Memory B cell (primary cell): ENCODE data around the gene NEK3.
"Not testable (repeated sequence)": the region's sequence is repeated elsewhere in the genome, so short reads cannot be mapped to it uniquely, and the experiment has no call there.

Experiments
- ATAC-seq: fragments of 150-1000 bp; cut with Tn5 transposase; 2 replicates; pipeline ENCODE4 v1.10.0; 2021; ENCODE audit warnings: low read depth, mild to moderate bottlenecking, moderate library complexity
- DNase-seq, 2 donors: peaks; one replicate each; pipeline ENCODE4 v3.0.0; 2022; ENCODE audit warnings: low spot score in 2 of 2
- H3K27ac Mint-ChIP-seq: one replicate; pipeline ENCODE4 v1.8.0; 2022; ENCODE audit warnings: mild to moderate bottlenecking, moderate library complexity, mixed read lengths
- H3K27me3 Mint-ChIP-seq: one replicate; pipeline ENCODE4 v1.8.0; 2022; ENCODE audit warnings: mixed read lengths
- H3K36me3 Mint-ChIP-seq: one replicate; pipeline ENCODE4 v1.8.0; 2022; ENCODE audit warnings: mild to moderate bottlenecking, mixed read lengths
- H3K4me1 Mint-ChIP-seq: one replicate; pipeline ENCODE4 v1.8.0; 2022; ENCODE audit warnings: mixed read lengths
- H3K4me3 Mint-ChIP-seq: one replicate; pipeline ENCODE4 v1.8.0; 2022; ENCODE audit warnings: mild to moderate bottlenecking, moderate library complexity, mixed read lengths
- H3K9me3 Mint-ChIP-seq: one replicate; pipeline ENCODE4 v1.8.0; 2022; ENCODE audit warnings: mixed read lengths

NEK3 gene

DNA sequence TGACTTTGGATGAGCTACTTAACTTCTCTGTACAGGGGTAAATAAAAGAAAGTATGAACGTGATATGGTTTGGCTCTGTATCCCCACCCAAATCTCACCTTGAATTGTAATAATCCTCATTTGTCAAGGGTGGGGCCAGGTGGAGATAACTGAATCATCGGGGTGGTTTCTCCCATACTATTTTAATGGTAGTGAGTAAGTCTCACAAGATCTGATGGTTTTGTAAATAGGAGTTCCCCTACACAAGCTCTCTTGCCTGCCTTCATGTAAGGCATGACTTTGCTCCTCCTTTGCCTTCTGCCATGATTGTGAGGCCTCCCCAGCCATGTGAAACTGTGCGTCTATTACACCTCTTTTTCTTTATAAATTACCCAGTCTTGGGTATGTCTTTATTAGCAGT, 74.4 kb downstream of the NEK3 start:
- H3K9me3 Mint-ChIP-seq, H3K36me3 Mint-ChIP-seq, DNase-seq, H3K27ac Mint-ChIP-seq, ATAC-seq, H3K27me3 Mint-ChIP-seq, H3K4me1 Mint-ChIP-seq, H3K4me3 Mint-ChIP-seq: not testable (repeated sequence)
